Renal cortical epithelial cell (primary cell): ENCODE results near the gene PRKCZ. TPM values are rescaled to one million over a fixed set of nuclear protein-coding genes. Genes with fewer than 3 reads are reported as not detected.

Source experiments
- DNase-seq: peaks from one replicate; pipeline ENCODE4 v3.0.0-alpha.2; 2011; ENCODE audit warnings: low read depth
- total RNA-seq: library from RNA; depleted of rRNA; stranded (reverse); fragments of >200 nt; gene quantifications from 2 replicates; pipeline ENCODE4 v1.2.3, GENCODE V29; 2014

Gene PRKCZ
- total RNA-seq, 1 donor from 2014 or later, result 34.6 TPM

DNA sequence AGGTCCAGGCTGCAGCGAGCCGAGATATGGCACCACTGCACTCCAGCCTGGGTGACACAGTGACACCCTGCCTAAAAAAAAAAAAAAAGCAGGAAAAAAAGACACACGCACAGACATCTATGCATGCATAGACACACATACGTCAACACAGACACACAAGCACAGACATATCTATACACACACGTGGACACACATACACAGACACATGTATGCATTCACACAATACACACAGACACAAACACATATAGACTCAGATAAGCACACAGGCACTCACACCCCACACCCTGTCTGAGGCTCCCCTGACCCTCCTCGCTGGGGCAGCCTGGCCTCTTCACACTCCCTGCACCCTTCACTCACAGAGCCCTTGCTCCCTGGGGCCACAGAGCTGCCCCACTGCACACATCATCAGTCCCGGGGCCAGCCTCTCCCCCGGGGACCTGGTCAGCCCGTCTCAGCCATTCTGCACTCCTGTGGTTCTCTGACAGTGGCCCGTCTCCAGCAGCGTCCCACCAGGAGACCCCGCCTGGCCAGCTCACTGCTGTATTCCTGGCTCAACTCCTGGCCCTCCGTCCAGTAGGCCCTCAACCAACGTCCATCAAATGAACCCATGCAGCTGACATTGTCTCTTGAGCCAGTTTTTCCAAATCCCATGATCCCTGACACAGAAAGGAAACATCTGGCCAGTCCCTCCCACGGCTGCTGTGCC is 4.6 kb upstream of the PRKCZ start:
- no peak for DNase-seq

DNA sequence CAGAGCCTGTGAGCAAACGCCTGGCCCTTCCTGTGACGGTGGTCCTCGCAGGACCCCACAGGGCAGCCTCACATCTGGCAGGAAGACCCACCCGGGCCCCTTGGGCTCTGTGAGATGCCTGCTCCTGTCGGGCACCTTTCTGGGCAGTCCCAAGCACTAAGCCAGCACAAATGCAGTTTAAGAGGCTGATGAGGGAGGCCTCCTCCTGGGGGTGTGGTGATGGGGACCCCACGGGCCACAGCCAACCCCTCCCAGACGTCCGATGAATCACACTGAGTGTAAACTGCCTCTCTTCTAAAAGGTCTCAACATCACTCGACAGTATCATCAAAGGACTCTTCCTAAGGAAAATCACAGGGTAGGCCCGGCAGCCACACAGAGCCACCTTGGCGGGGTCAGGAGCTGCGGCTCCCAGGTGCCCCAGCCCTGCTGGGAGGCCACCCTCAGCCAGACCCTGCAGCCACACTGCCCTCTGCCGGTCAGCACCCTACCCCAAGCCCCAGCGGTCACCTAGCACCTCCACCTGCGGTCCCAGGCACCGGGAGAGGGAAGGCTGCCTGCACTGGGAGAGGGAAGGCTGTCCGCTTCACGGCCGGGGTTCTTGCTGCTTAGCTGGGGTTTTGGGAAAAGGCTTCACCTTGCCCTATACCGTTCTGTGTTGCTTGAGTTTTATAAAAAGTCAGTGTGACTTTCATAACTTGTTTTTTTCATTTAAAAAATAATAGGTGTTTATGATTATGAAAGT is 3.9 kb upstream of the PRKCZ start:
- DNase-seq, result peak; percentile 31

DNA sequence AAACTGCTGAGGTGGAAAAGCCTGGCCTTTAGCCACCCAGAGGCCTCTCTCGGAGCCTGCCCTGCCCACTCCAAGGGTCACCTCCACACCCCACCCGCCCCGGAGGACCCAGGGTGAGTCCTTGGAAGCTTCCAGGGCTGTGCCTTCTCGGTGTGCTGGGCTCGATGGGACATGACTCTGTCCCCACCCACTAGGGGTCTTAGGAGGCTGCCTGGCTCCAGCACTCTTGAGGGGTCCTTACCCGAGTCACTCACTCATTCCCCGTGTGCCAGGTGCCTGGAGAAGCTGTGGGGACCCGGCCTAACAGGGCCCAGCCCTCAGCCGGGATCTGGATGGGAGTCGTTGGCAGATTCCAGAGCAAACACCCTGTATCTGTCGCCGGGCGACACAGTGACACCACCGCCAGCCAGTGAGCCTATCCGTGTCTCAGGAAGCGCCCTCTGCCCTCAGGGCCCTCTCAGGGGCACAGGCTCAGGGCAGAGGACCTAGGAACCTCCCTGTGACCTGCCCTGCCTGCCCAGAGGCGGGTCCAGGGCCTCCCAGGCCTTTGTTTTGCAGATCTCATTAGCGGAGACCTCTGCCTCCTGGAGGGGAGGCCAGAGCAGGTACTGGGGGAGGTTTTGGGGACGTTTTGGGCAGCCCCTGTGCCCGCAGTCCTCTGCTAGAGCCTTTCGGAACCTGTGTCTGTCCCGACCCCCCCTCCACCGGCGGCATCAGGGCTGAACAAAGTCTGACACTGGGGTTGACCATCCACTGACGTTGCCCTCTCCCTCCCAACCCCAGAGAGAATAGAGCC is 3.1 kb upstream of the PRKCZ start:
- DNase-seq, result no peak

DNA sequence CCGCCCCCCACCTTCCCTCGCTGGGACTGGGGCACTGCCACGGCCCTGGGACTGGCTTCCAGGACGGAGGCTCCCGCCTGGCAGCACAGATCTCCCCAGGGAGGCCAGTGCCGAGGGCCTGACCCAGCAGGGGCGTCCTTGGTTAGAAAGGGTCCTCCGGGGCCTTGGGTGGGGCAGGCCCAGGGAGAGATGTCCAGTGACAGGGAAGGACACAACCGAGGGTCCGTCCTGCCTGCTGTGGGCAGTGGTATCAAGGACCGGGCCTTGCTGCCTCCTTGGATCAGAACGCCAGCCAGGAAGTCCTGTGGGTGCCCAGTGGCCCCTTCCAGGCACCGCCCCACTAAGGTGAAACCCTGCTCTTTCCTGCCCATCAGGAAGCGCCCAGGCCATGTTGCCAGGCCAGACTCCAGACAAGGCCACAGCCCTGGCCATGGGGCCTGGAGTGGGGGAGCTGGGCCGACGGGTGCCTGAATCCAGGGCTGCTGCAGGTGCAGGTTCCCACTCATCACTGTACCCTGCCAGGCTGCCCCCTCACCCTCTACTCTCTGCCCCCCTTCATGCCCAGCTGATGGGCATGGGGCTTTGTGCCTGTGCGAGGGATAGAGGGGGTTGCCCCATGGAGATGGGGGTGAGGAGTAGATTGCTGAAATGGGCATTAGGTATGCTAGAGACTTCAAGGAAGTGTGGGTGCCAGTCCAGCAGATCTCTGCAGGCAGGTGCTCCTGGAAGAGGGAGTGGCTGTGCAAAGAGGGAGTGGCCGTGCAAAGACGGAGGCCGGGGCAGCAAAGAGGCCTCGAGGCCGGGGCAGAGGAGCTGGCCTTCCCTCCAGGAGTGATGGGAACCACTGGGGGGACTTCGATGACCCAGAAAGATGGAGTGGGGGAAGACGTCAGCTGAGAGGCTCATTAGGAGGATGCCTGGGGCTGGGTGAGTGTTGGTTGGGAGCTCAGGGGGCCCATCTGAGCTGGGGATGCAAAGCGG is 2.2 kb upstream of the PRKCZ start:
- no peak for DNase-seq

DNA sequence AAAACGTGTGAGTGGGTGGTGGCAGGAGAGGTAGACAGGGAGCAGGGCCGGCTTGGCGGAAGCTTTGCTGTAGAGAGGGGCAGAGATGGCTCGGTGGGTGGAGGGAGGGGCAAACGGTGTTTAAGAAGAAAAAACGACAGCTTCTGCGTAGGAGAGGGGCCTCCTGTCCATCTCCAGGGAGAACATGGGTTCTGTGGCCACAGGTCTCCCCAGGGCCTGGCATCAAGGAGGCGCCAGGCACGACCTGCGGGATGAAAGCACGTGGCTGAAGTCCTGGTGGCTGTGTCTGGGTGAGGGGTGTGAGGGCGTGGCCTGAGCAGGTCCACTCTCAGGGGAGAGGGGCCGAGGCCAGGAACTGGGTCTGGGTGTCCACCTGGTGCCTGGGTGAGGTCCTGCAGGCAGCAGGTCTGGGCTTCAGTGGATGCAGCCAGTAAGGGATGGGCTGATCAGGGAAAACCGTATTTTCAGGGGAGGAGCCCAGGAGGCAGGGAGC is 940 bp upstream of the PRKCZ start:
- DNase-seq, result peak; percentile 29

DNA sequence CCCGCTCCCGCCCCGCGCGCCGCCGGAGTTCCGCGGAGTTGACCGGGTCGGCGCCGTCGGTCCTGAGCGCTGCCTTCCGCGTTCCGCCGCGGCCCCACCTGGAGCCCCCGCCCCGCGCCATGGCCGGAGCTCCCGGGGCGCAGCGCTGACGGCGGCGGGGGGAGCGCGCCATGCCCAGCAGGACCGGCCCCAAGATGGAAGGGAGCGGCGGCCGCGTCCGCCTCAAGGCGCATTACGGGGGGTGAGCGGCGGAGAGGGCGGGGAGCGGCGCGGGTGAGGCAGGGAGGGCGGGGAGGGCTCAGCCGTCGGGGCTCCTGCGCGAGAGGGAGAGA is 216 bp downstream of the PRKCZ start:
- DNase-seq, result no peak

- DNase-seq, result no peak
Observed at GRCh38 chr1:2050793-2051682, 827 bp downstream of the PRKCZ start.

- DNase-seq, result no peak
Observed at GRCh38 chr1:2052054-2052679, 2.0 kb downstream of the PRKCZ start.

GRCh38 chr1:2052756-2053155 is 2.5 kb downstream of the PRKCZ start:
- DNase-seq, result no peak

DNA sequence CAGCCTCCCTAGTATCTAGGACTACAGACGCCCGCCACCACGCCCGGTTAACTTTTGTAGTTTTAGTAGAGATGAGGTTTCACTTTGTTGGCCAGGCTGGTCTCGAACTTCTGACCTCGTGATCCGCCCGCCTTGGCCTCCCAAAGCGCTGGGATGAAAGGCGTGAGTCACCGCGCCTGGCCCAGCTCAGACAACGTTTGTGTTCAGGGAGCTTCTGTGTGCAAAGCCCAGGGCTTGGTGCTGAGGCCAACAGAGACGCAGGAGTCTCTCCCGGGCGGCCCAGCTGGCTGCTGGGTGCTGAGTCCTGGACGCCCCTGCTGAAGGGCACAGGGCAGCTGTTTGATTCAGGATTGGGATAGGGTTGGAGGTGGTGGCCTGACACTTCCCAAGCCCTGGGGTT is 3.0 kb downstream of the PRKCZ start:
- no peak for DNase-seq

- no peak for DNase-seq
Observed at GRCh38 chr1:2053784-2054376, 3.7 kb downstream of the PRKCZ start.

GRCh38 chr1:2054560-2054959 is 4.3 kb downstream of the PRKCZ start:
- no peak for DNase-seq

DNA sequence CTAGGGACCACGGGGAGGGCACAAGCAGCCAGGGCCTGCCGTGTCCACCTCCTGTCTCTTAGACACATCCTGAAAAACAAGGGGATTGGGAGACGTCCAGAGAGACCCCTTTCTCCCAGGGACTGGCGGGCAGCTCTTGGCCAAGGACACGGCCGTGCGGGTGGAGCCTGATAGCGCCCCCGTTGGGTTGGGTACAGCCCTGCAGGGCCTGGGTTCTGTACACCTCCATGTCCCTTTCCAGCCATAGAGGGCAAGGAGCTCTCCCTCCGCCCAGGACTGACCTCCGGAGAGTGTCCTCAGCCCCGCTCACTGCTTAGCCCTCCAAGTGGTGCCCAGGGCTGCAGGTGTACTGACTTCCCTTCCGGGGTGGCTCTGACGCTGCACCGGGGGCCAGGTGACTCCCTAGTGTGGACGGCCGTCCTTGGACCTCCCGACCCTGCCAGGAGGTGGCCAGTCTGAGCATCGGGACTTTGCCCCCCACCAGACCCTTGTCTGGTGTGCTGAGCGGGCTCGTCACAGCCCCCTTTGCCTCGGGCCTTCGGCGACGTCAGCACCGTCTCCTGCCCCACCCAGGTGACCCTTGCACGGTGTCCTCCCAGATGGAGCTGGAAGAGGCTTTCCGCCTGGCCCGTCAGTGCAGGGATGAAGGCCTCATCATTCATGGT is 5.8 kb downstream of the PRKCZ start:
- DNase-seq, result no peak

- DNase-seq, result no peak
Observed at GRCh38 chr1:2056955-2057590, 6.9 kb downstream of the PRKCZ start.

GRCh38 chr1:2059290-2059953 is 9.2 kb downstream of the PRKCZ start:
- DNase-seq, result no peak

- DNase-seq, result no peak
Observed at GRCh38 chr1:2060072-2060471, 9.9 kb downstream of the PRKCZ start.

DNA sequence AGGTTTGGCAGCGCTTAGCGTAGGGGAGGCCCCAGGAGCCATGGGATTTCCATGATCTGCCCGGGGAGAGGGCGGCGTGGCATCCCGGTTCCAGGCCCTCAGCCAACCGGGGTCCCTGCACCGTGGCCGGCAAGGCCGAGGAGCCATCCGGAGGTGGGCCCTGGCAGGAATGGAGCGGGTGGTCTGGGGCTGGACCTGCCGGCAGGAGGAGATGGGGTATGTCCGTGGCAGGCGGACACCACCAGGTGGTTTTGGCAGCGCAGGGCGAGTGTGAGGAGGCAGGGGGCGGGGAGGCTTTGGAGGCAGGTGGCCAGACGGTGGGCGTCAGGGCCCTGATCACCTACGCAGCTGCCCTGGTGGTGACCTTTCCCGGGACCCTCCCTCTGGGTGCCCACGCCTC is 10.3 kb downstream of the PRKCZ start:
- no peak for DNase-seq
